Measurements from ENCODE around the gene VPS33A. TPM values are rescaled to one million over a fixed set of nuclear protein-coding genes. Genes with fewer than 3 reads are reported as not detected.

The VPS33A gene
- total and polyA plus RNA-seq, 2 of the 8 experiments (the other 6 are each of a cell fraction or from before 2014, with no cell fraction given) = 16.4 to 41.8 TPM

GRCh38 chr12:122190842-122191668 is 75.2 kb downstream of the VPS33A start:
- FAIRE-seq (peak; percentile 93), DNase-seq (ENCODE audit: low read depth in 1 of 2, low spot score in 2 of 2) (peak; percentile 56 to 87)
- H3K36me3 ChIP-seq (ENCODE audit: control insufficient read depth in 2 of 4, insufficient read depth in 4 of 4, low read length in 3 of 4) = no peaks in the 10 kb centered on the region
- H3K79me1 ChIP-seq (ENCODE audit: low read depth, low read length) = no peaks in the 10 kb centered on the region
- no peak overlapping the region for H3K4me2 ChIP-seq (ENCODE audit: insufficient read depth in 1 of 2, low read depth in 2 of 2, low read length in 2 of 2)
- H4K91ac ChIP-seq (replicated peaks; ENCODE audit: insufficient read length, low read length) = no peak overlapping the region
- no peak overlapping the region for H2BK12ac ChIP-seq (ENCODE audit: low read depth, low read length)
- H3K18ac ChIP-seq (ENCODE audit: extremely low read depth, low read length) = no peak overlapping the region
- no peak overlapping the region for H3K23ac ChIP-seq (ENCODE audit: insufficient read length)
- no peaks in the 10 kb centered on the region for H4K20me1 ChIP-seq (replicated peaks in 1 of 2; ENCODE audit: control insufficient read depth in 1 of 2, insufficient read depth in 2 of 2, low read length in 2 of 2)
- H2BK15ac ChIP-seq (ENCODE audit: low read length) = no peak overlapping the region
- ChIA-PET POLR2A (ENCODE audit: partially characterized antibody) (interaction anchor here (0.6 to 1.6 kb wide), 3 partner anchors 15 to 60 kb away, joined by 3 to 6 read pairs (median 3); no protein-coding TSS in a partner anchor), CTCF (ENCODE audit: partially characterized antibody) (interaction anchor here (0.6 to 4.8 kb wide), 51 partner anchors 7 to 1540 kb away, joined by 3 to 27 read pairs (median 4); partner anchors contain the start of genes B3GNT4, IL31 and LRRC43)
- H3K14ac ChIP-seq (ENCODE audit: insufficient read length) = no peak overlapping the region
- H2AFZ ChIP-seq (ENCODE audit: low read length) = peak overlapping the region; percentile 13; the same call in 1 of the 2 replicates
- H3K4me3 ChIP-seq (ENCODE audit: extremely low read depth in 1 of 4, insufficient read depth in 2 of 4, low read depth in 3 of 4, low read length in 4 of 4) = no peak overlapping the region
- H4K5ac ChIP-seq (ENCODE audit: insufficient read length, low read depth, low read length) = no peak overlapping the region
- H3K23me2 ChIP-seq (ENCODE audit: low read depth, low read length) = no peaks in the 10 kb centered on the region
- no peaks in the 10 kb centered on the region for H3K27me3 ChIP-seq (replicated peaks in 1 of 4; ENCODE audit: control insufficient read depth in 3 of 4, extremely low read depth in 1 of 4, insufficient read depth in 3 of 4, low read length in 3 of 4)
- H3K79me2 ChIP-seq (ENCODE audit: control insufficient read depth in 1 of 2, insufficient read depth in 2 of 2, low read length in 2 of 2) = no peaks in the 10 kb centered on the region
- no peaks in the 10 kb centered on the region for H3K9me3 ChIP-seq (ENCODE audit: insufficient read depth in 2 of 2, low read depth in 1 of 2, low read length in 1 of 2)
- H4K8ac ChIP-seq (ENCODE audit: extremely low read depth, insufficient read depth, low read length) = no peak overlapping the region; the same call in 1 of the 2 replicates
- no peak overlapping the region for H3K27ac ChIP-seq (ENCODE audit: low read depth, low read length)
- H2AK5ac ChIP-seq (ENCODE audit: low read depth, low read length) = no peak overlapping the region
- no peak overlapping the region for H2BK20ac ChIP-seq (ENCODE audit: low read length)
- H2BK5ac ChIP-seq (ENCODE audit: low read depth, low read length) = no peak overlapping the region
- H2BK120ac ChIP-seq (replicated peaks; ENCODE audit: low read depth, low read length) = no peak overlapping the region
- H3K4me1 ChIP-seq (replicated peaks in 1 of 4; ENCODE audit: control insufficient read depth in 3 of 4, insufficient read depth in 4 of 4, low read length in 3 of 4) = peaks cover 0 to 4% (median under 1%) of the 10 kb centered on the region in 4 experiments; a peak in 2 of 7 replicates
- no peak overlapping the region for H3K56ac ChIP-seq (replicated peaks; ENCODE audit: insufficient read length, low read depth, low read length)
- TF ChIP-seq TAF1 (IDR thresholded peaks at IDR 0.05; ENCODE audit: low read depth, low read length) (no peak), RAD21 (IDR thresholded peaks at IDR 0.05 in 1 of 2, conservative IDR thresholded peaks at IDR 0.05 in 1 of 2; ENCODE audit: low read depth in 2 of 2, low read length in 2 of 2) (peak; percentile 91 to 92), CREB1 (IDR thresholded peaks at IDR 0.05) (peak; percentile 68), SUZ12 (IDR thresholded peaks at IDR 0.05; ENCODE audit: low read length) (no peak), CTCF (IDR thresholded peaks at IDR 0.05; ENCODE audit: control extremely low read depth in 1 of 3, insufficient read depth in 1 of 3, low read depth in 1 of 3, low read length in 3 of 3) (peak; percentile 88 to 95 (median 91)), NRF1 (IDR thresholded peaks at IDR 0.05; ENCODE audit: low read depth, low read length) (no peak), TCF12 (IDR thresholded peaks at IDR 0.05; ENCODE audit: low read depth, low read length) (0 out of 2 replicates have a peak, but pooled peaks have one; percentile 22)
- no peak overlapping the region for H3K4ac ChIP-seq (replicated peaks; ENCODE audit: insufficient read length, low read depth, low read length)
- WGBS, 2 experiments (ENCODE audit: extremely low coverage in 1 of 2, insufficient coverage in 1 of 2, insufficient read length in 1 of 2, insufficient replicate concordance in 2 of 2, low coverage in 1 of 2, low lambda C conversion rate in 2 of 2, missing lambda C conversion rate in 1 of 2) = 64% methylated on average over 18 of the region's 18 CpGs; no CpG with 5 or more reads in 1 of the 2 experiments
- no peak overlapping the region for H3K9ac ChIP-seq (replicated peaks in 1 of 4; ENCODE audit: extremely low read depth in 1 of 4, low read depth in 3 of 4, low read length in 3 of 4)
